Panc1 (cell line): Measurements from ENCODE around the gene NR1I2.

Source experiments
- POLR2AphosphoS5 ChIP-seq: IDR thresholded peaks from 2 replicates; pipeline ENCODE4 v1.6.1; 2012; ENCODE audit warnings: mild to moderate bottlenecking, low read depth, low read length, moderate library complexity
- TCF7L2 ChIP-seq: IDR thresholded peaks from 2 replicates; pipeline ENCODE4 v1.6.1; 2011; ENCODE audit warnings: mild to moderate bottlenecking, low read depth, low read length, inconsistent platforms
- TF ChIP-seq, protein P1 (sequence below), 2 experiments: IDR thresholded peaks; 2 replicates each; pipeline ENCODE4 v1.6.1; 2011 to 2012; ENCODE audit warnings: low read depth in 2 of 2, control low read depth in 1 of 2, low read length in 1 of 2, mild to moderate bottlenecking in 1 of 2, moderate library complexity in 1 of 2; ENCODE audit not compliant: insufficient read depth in 1 of 2
- TF ChIP-seq, protein P2 (sequence below): fragments of 450-650 bp; IDR thresholded peaks from 2 replicates; pipeline ENCODE4 v1.5.1; 2017; ENCODE audit warnings: mild to moderate bottlenecking

DNA sequence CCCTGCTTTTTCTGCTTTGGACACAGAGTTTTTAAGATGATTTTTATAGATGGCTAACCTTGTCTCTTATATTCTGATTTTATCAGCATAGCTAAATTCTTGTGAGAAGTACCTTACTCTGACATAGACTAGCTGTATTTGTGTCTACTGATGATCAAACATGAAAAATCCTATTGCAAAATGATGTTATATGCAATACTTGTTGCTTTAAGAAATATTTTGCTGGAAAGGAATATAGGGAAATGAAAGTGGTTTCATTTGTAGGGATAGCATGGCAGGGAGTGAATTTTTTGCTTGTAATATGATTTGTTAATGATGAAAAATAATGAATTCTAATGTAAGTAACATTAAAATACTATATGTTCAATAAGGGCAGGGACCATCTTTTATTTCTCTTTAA, 43.2 kb upstream of the NR1I2 start:
- TF ChIP-seq, protein P1, sequence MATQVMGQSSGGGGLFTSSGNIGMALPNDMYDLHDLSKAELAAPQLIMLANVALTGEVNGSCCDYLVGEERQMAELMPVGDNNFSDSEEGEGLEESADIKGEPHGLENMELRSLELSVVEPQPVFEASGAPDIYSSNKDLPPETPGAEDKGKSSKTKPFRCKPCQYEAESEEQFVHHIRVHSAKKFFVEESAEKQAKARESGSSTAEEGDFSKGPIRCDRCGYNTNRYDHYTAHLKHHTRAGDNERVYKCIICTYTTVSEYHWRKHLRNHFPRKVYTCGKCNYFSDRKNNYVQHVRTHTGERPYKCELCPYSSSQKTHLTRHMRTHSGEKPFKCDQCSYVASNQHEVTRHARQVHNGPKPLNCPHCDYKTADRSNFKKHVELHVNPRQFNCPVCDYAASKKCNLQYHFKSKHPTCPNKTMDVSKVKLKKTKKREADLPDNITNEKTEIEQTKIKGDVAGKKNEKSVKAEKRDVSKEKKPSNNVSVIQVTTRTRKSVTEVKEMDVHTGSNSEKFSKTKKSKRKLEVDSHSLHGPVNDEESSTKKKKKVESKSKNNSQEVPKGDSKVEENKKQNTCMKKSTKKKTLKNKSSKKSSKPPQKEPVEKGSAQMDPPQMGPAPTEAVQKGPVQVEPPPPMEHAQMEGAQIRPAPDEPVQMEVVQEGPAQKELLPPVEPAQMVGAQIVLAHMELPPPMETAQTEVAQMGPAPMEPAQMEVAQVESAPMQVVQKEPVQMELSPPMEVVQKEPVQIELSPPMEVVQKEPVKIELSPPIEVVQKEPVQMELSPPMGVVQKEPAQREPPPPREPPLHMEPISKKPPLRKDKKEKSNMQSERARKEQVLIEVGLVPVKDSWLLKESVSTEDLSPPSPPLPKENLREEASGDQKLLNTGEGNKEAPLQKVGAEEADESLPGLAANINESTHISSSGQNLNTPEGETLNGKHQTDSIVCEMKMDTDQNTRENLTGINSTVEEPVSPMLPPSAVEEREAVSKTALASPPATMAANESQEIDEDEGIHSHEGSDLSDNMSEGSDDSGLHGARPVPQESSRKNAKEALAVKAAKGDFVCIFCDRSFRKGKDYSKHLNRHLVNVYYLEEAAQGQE (IDR thresholded peaks at IDR 0.05; ENCODE audit: insufficient read depth in 1 of 2, low read depth in 2 of 2, low read length in 1 of 2), result no peak
- TF ChIP-seq, protein P2, sequence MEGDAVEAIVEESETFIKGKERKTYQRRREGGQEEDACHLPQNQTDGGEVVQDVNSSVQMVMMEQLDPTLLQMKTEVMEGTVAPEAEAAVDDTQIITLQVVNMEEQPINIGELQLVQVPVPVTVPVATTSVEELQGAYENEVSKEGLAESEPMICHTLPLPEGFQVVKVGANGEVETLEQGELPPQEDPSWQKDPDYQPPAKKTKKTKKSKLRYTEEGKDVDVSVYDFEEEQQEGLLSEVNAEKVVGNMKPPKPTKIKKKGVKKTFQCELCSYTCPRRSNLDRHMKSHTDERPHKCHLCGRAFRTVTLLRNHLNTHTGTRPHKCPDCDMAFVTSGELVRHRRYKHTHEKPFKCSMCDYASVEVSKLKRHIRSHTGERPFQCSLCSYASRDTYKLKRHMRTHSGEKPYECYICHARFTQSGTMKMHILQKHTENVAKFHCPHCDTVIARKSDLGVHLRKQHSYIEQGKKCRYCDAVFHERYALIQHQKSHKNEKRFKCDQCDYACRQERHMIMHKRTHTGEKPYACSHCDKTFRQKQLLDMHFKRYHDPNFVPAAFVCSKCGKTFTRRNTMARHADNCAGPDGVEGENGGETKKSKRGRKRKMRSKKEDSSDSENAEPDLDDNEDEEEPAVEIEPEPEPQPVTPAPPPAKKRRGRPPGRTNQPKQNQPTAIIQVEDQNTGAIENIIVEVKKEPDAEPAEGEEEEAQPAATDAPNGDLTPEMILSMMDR, result no peak
- no peak for TF ChIP-seq POLR2AphosphoS5
- no peak for TF ChIP-seq TCF7L2
